HuH-7.5 (cell line): ENCODE measurements around the gene IFITM10.

Source experiments
- DNase-seq: peaks from one replicate; pipeline ENCODE4 v3.0.0; 2011; ENCODE audit warnings: low spot score

Gene IFITM10

DNA sequence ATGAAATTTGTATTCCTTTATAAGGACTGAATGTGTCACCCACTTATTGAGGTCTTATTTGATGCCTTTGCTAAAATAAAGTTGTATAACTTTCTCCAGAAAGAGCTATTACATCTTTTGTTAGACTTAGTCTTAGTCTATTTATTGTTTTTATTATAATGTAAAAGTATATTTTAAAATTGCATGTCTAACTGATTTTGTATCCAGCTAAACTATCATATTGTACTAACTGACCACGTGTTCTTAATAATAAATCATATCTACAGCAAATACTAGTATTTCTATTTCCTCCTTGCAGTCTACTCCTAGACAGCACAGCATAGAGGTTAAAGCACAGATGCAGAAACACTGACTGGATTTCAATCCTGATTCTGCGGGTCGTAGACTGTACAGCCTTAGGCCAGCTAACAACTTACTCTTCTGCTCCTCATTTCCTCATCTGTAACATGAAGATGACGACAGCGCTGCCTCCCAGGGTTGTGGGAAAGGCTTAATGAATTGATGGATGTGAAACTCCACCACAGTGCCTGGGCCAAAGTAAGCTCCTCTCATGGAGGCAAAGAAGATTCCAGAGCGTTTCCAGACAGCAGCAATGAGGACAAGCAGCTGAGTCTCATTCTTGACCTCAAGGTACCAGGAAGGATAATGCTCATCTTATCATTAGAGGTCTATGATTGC, 13.2 kb downstream of the IFITM10 start:
- DNase-seq, result no peak

DNA sequence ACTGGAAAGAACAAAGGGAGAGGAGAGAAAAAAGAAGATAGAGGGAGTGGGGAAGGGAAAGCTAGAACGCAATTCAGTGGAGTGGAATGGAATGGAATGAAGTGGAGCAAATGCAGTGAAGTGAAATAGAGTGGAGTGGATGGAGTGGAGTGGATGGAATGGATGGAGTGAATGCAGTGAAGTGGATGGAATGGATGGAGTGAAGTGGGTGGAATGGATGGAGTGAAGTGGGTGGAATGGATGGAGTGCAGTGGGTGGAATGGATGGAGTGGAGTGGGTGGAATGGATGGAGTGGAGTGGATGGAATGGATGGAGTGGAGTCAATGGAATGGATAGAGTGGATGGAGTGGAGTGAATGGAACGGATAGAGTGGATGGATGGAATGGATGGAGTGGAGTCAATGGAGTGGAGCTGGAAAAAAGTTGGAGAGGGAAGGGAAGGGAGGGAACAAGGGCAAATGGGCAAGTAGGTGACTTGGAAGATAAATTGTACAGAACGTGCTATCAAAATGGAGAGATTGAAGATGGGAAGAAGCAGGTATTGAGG, 13.9 kb downstream of the IFITM10 start:
- DNase-seq, result no peak

DNA sequence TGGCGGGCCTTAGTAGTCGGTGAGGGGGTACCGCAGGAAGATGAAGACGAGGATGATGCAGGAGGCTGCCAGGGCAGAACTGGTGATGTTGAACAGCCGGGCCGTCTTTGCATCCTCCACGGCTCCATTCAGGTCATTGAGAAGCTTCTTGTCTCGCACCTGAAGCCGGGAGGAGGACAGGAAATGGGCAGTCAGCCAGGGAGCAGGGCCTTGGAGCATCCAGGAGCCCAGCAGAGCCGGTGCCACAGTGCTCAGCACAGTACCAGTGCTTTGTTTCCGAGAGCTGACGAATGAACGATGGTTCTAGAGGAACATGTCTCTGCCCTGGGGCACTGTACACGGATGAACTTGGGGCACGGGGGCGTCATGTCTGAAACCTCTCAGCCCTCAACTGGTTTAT, 15.1 kb downstream of the IFITM10 start:
- DNase-seq, result no peak

- DNase-seq, result no peak
Measured at GRCh38 chr11:1734641-1735081, 15.7 kb downstream of the IFITM10 start.

DNA sequence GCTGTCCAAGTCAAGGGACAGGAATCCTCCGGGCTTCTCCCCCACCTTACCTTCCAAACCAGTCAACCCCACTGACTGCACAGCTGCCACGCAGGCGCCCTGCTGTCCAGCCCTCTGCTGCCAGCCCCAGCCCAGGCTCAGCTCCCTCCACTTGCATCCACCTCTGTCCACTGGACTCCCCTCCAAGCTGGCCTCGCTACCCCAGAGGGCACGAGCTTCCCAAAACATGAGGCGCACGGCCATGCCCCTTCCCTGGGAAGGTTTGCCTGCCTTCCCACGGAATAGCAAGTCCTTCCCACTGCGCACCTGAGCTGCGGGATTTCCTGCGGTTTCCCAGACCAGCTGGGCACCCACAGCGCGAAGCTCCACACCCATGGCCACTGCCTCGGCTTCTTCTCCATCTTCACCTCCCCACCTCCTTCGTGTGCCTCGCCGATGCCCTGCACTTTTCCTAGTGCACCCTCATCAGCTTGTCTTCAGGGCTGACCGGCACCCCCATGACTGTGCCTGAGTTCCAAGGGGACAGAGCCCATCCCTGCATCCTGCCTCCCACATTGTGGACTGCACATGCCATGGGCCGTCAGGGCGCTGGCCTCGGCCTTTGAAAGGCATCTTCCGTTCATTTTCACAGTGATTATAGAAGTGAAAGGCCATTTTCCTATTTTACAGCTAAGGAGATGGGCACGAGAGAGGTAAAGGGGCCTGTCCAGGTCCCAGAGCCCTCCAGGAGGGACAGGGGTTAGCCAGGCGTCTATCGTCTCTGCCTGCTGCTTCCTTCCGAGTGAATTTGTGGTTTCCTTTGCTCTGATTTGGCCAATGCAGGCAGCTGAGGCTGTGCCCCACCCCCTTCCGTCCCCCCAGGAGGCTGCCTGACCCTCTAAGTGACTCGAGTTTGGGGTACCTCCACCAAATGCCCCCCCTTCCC, 16.4 kb downstream of the IFITM10 start:
- DNase-seq, result no peak

DNA sequence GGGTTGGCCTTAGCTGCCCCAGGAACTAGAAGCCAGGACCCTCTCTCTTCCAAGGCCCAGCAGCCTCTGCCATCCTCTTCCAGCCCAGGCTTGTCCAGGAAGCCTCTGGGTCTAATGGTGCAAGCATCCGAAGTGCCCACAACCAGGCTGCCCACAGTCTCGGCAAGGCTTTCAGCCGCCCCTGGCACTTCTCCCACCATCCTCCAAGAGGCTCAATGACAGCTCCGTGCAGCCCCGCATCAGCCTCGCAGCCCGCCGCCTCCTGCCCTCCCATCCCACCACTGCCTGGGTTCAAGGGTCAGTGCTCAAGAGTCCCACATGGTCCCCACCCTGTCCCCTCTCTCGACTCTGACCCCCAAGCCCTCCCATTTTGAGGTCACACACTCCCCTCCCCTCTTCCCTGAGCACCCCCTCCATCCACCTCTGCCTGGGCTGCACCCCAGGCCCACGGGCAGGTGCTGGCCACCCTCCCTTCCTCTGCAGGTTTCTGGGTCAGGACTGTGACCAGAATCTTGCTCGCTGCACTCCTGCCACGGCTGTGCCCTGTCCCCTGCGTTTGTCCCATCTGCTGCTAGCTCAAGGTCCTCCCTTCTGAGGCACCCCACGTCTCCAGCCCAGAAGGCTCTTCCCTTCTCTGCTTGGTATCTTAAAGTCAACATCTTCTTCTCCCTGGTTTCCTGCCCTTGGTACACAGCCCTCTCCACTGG, 17.2 kb downstream of the IFITM10 start:
- no peak for DNase-seq

- no peak for DNase-seq
Measured at GRCh38 chr11:1732418-1733008, 17.9 kb downstream of the IFITM10 start.

- DNase-seq, result no peak
Measured at GRCh38 chr11:1731451-1732059, 18.8 kb downstream of the IFITM10 start.

DNA sequence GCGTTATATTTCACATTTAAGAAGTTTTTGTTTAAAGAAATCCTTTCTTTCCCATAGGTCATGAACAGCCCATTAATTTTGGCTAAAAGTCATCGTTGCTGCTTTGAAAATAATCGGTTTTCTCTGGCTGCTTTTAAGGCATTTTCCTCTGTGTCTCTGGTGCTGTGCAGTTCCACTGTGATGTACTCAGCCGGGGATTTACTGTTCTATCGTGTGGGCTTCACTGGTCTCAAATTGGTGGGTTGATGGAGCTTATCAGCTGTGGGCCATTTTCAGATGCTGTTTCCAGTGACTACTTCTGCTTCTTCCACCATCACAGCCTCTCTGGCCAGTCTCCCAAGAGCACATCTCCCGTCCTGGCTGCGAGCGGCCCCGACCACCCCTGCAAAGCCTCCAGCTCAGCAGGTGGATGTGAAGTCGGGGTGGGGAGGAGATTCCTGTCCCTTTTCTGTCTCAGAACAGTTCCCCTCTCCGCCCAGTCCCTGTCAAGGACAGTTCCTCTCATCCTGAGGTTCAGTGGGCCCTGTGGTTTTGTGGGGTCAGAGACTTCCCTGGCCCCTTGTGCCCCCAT, 20.3 kb downstream of the IFITM10 start:
- no peak for DNase-seq

- no peak for DNase-seq
Measured at GRCh38 chr11:1729692-1730011, 20.7 kb downstream of the IFITM10 start.

- DNase-seq, result no peak
Measured at GRCh38 chr11:1728931-1729691, 21.3 kb downstream of the IFITM10 start.

GRCh38 chr11:1728301-1728700, 22.1 kb downstream of the IFITM10 start:
- no peak for DNase-seq

GRCh38 chr11:1727861-1728260, 22.5 kb downstream of the IFITM10 start:
- DNase-seq, result no peak

- DNase-seq, result no peak
Measured at GRCh38 chr11:1727096-1727690, 23.2 kb downstream of the IFITM10 start.

DNA sequence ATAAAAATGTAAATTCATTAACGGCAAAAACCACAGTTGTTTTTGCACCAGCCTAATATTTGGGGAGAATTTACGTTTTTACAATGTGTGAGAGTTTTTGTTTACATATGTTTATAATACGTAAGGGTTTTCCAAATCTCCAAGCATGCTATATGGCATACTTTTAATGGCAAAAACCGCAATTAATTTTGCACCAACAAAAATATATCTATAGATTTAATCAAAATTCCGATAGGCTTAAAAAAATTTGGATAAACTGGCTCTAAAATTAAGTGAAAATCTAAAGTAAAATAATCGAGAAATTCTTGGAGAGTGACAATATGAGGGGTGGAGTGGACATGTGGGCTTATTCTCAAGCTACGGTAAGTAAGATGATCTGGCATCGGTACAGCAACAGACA, 30.6 kb downstream of the IFITM10 start:
- DNase-seq, result no peak

GRCh38 chr11:1718326-1718725, 32.1 kb downstream of the IFITM10 start:
- no peak for DNase-seq

DNA sequence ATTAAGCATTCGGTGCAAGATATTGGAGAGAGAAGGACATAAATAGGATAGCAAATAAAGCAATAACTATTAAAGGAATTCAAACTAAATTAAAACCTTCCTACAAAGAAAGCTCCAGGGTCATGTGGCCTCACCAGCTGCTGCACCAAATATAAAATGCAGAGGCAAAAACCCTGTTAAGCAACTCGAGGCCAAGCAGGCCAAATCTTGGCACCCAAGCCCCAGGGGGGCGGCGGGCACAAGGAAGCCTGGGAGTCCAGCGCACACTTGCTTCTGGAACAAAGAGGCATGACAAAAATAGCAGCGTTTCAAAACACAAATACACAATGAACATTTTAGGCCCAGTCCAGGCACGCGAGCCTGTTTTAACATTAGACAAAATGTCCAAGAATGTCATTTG, 32.6 kb downstream of the IFITM10 start:
- DNase-seq, result no peak

GRCh38 chr11:1714908-1715885, 35.2 kb downstream of the IFITM10 start:
- no peak for DNase-seq

GRCh38 chr11:1708716-1709115, 41.7 kb downstream of the IFITM10 start:
- DNase-seq, result no peak
